GM19351 (cell line): ENCODE measurements around the gene DCUN1D2.

Experiments
- ATAC-seq: cut with Tn5 transposase; IDR thresholded peaks from one replicate; pipeline ENCODE4 v1.9.1; 2021; ENCODE audit warnings: mild to moderate bottlenecking, moderate library complexity; ENCODE audit not compliant: unreplicated experiment

DCUN1D2 gene

GRCh38 chr13:113520571-113520970 lies 30.1 kb upstream of the DCUN1D2 start:
- no peak for ATAC-seq

- no peak for ATAC-seq
Observed at GRCh38 chr13:113519556-113519955, 29.0 kb upstream of the DCUN1D2 start.

- no peak for ATAC-seq
Observed at GRCh38 chr13:113518076-113518803, 27.7 kb upstream of the DCUN1D2 start.

- ATAC-seq, result no peak
Observed at GRCh38 chr13:113514847-113515246, 24.3 kb upstream of the DCUN1D2 start.

GRCh38 chr13:113513761-113514160 lies 23.2 kb upstream of the DCUN1D2 start:
- no peak for ATAC-seq

GRCh38 chr13:113511361-113511760 lies 20.9 kb upstream of the DCUN1D2 start:
- no peak for ATAC-seq

GRCh38 chr13:113510871-113511270 lies 20.4 kb upstream of the DCUN1D2 start:
- ATAC-seq, result no peak

GRCh38 chr13:113509989-113510388 lies 19.5 kb upstream of the DCUN1D2 start:
- no peak for ATAC-seq

GRCh38 chr13:113508521-113509254 lies 18.2 kb upstream of the DCUN1D2 start:
- no peak for ATAC-seq

GRCh38 chr13:113507505-113508345 lies 17.2 kb upstream of the DCUN1D2 start:
- no peak for ATAC-seq

GRCh38 chr13:113506871-113507388 lies 16.4 kb upstream of the DCUN1D2 start:
- ATAC-seq, result no peak

- no peak for ATAC-seq
Observed at GRCh38 chr13:113506025-113506685, 15.6 kb upstream of the DCUN1D2 start.

GRCh38 chr13:113502686-113503085 lies 12.2 kb upstream of the DCUN1D2 start:
- ATAC-seq, result no peak

GRCh38 chr13:113500530-113501265 lies 10.2 kb upstream of the DCUN1D2 start:
- no peak for ATAC-seq

GRCh38 chr13:113499936-113500335 lies 9.4 kb upstream of the DCUN1D2 start:
- no peak for ATAC-seq

- no peak for ATAC-seq
Observed at GRCh38 chr13:113498905-113499304, 8.4 kb upstream of the DCUN1D2 start.

- no peak for ATAC-seq
Observed at GRCh38 chr13:113497217-113497616, 6.7 kb upstream of the DCUN1D2 start.

- no peak for ATAC-seq
Observed at GRCh38 chr13:113495494-113496210, 5.1 kb upstream of the DCUN1D2 start.

- ATAC-seq, result peak; percentile 28
Observed at GRCh38 chr13:113493315-113493951, 2.9 kb upstream of the DCUN1D2 start.
